GM12892 (cell line): ENCODE results near the gene RUSF1.
"Not testable (repeated sequence)": the region's sequence is repeated elsewhere in the genome, so short reads cannot be mapped to it uniquely, and the experiment has no call there.

Source experiments
- DNase-seq: peaks from one replicate; pipeline ENCODE4 v3.0.0; 2011; ENCODE audit not compliant: insufficient read length
- FAIRE-seq: peaks from 2 replicates; lab custom pipeline; 2011; peaks lifted over from hg19 to GRCh38; lab: Jason Lieb, UNC
- POLR2A ChIP-seq: IDR thresholded peaks from 2 replicates; pipeline ENCODE4 v1.6.1; 2011; ENCODE audit warnings: low read depth, low read length, control low read depth
- POLR2AphosphoS5 ChIP-seq: IDR thresholded peaks from 2 replicates; pipeline ENCODE4 v1.6.1; 2011; ENCODE audit warnings: low read depth, low read length, control low read depth
- TAF1 ChIP-seq: IDR thresholded peaks from 2 replicates; pipeline ENCODE4 v1.6.1; 2011; ENCODE audit warnings: low read depth, mild to moderate bottlenecking, control low read depth, low read length, borderline replicate concordance

RUSF1 gene

DNA sequence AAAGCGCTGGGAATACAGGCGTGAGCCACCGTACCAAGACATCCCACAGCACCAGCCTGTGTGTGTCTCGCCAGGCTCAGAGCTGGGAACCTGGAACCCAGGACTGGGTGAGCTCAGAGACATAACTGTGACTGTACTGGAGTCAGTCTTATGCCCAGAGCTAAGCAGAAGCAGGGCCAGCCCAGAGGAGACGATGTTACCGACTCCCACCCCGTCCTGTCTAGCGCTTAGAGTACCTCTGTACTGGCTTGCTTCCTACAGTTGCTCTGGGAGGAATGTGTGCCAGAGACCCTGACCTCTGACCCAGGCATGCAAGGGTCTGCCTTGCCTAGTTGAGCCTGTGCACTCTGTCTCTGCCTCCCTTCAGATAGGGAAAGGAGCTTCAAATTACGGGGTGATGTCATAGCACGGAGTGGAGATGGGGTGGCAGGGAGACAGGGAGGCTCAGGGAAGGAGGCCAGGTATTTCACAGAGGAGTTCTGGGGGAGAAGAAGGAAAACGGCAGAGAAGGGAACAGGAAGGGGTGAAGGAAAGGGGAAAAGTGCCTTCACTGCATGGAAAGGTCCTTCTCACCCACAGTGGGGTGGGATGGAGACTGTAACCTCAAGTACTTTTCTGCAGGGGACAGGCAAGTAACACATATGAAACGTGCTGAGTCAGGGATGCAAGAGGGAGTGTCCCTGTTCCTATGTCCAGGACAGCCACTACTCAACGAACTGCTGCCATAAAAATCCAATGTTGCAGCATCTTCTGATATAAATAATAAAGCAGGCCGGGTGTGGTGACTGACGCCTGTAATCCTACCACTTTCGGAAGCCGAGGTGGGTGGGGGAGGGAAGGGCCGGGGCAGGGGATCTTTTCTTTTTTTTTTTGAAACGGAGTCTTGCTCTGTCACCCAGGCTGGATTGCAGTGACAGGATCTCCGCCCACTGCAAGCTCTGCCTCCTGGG lies 54.7 kb downstream of the RUSF1 start:
- DNase-seq (no peak), FAIRE-seq (no peak)
- no peak for TF ChIP-seq POLR2A
- TF ChIP-seq POLR2AphosphoS5: no peak
- no peak for TF ChIP-seq TAF1

DNA sequence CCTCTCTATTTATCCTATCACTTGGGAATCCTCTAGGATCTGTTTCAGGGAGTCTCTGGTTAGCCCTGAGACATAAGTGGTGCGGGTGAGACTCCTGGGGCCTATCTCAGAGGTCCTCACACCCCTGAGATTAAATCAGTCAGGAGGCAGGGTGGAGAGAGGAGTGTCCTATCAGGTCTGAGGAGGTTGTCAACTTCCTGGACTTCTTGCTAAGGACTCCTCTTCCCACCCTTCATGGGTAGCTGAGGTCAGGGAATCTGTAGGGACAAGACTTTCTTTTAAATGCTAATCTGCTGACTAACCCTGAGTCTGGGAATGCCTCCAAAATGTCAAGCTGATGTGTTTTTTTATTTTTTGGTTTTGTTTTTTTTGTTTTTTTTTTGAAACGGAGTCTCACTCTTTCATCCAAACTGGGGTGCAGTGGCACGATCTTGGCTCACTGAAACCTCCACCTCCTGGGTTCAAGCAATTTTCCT lies 55.5 kb downstream of the RUSF1 start:
- no peak for FAIRE-seq
- no peak for TF ChIP-seq TAF1
- no peak for TF ChIP-seq POLR2AphosphoS5
- no peak for TF ChIP-seq POLR2A
- no peak for DNase-seq

DNA sequence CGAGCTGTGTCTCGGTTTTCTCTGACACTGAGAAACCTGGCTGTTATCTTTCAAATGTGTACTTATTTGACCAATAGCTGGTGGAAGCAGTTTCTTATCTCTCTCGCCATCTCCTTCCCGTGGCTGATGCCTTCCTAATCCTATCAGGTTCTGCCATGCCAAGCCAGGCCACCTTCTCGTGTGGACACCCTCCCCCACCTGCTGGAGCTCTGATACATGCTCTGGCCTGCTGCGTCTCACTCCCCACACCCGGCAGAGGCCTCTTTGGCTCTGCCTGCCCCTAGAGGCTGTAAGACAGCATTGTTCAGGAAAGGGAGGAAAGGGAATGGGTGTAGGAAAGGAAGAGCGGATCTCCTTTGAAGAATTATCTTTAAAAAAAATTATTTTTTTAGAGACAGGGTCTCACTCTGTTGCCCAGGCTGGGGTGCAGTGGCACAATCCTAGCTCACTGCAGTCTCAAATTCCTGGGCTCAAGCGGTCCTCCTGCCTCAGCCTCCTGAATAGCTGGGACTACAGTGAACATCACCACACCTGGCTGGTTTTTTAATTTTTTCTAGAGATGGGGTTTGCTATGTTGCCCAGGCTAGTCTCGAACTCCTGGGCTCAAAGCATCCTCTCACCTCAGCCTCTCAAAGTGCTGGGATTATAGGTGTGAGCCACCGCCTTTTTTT lies 56.4 kb downstream of the RUSF1 start:
- no peak for TF ChIP-seq POLR2A
- TF ChIP-seq TAF1: no peak
- no peak for TF ChIP-seq POLR2AphosphoS5
- no peak for FAIRE-seq
- DNase-seq: no peak

DNA sequence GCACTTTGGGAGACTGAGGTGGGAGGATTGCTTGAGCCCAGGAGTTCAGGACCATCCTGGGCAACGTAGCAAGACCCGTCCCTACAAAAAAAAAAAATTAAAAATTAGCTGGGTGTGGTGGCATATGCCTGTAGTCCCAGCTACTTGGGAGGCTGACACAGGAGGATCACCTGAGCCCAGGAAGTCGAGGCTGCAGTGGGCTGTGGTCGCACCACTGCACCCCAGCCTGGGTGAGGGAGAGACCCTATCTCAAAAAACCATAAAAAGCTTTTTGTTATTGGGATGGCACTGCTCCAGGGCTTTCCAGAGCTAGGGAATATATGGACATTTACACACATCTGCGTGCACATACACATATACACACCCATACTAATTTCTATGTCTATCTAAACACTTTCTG lies 57.0 kb downstream of the RUSF1 start:
- no peak for TF ChIP-seq POLR2A
- TF ChIP-seq TAF1: no peak
- TF ChIP-seq POLR2AphosphoS5: no peak
- FAIRE-seq: no peak
- no peak for DNase-seq

DNA sequence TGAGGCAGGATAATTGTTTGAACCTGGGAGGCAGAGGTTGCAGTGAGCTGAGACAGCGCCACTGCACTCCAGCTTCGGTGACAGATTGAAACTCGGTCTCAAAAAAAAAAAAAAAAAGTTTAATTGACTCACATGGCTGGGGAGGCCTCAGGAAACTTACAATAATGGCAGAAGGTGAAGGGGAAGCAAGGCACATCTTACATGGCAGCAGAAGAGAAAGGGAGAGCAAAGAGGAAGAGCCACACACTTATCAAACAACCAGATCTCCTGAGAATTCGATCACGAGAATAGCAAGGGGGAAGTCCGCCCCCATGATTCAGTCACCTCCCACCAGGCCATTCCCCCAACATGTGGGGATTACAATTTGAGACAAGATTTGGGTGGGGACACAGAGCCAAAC lies 62.3 kb downstream of the RUSF1 start:
- not testable (repeated sequence) for DNase-seq, FAIRE-seq

DNA sequence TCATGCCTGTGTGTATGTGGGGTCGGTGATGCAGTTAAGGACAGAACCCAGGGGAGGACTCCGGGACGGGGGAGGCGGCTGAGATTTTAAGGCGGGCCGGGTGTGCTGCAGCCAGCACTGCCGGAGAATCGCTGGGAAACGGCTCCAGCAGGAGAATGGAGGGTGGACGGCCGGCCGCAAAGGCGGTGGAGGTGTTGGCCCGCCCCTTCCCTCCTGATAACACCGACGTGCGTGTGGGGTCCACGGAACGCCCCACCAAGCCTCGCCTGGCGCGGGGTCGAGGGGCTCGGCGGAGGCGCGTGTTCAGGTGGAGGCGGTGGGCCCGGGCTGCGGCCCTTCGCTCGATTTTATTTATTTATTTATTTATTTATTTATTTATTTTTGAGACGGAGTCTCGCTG lies 66.2 kb downstream of the RUSF1 start:
- no peak for DNase-seq
- no peak for FAIRE-seq
- no peak for TF ChIP-seq POLR2AphosphoS5
- no peak for TF ChIP-seq TAF1
- no peak for TF ChIP-seq POLR2A

DNA sequence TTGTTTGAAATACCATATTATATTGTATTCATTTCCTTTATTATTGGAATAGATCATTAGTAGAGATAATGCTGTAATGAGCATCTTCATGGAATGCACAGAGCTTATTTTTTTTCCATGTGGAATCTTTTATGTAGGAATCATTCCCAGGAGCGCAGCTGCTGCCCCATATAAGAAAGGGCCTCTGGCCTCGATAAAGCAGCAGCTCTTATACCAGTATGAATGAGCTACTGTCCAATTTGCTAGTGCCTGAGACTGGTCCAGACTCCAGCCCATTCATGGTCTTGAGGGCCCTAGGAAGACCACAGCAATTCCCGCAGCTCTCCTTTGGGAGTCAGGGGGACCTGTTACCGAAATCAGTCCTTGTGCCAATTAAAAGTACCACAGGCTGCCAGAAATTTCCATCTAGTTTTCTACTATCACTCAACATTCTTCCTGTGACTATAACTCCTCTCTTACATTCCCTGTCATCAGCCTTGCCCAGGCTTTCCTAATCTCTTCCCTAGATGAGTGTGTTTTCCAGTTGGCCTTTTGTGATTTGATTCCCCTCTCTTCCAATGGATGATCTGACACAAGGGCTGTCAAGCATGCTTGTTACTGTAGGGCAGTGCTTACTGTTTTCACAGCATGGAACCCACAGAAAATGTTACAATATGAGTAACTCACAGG lies 67.5 kb downstream of the RUSF1 start:
- DNase-seq (no peak), FAIRE-seq (no peak)
- TF ChIP-seq TAF1 (no peak), POLR2AphosphoS5 (no peak), POLR2A (no peak)

DNA sequence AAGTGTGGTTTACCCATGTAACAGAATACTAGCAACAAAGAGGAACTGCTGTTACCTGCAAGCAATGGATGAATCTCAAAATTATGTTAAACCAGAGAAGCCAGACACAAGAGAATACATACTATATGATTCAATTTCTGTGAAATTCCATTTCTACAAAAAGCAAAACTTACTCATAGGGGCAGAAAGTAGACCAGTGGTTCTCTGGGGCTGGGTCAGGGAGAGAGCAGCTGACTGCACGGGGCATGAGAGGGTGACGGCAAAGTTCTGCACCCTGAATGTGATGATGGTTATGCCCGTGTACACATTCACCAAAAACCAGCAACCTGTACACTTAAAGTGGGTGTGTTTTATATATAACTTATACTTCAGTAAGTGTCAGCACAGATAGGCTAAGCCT lies 68.7 kb downstream of the RUSF1 start:
- FAIRE-seq (no peak), DNase-seq (no peak)
- TF ChIP-seq POLR2A: no peak
- no peak for TF ChIP-seq POLR2AphosphoS5
- no peak for TF ChIP-seq TAF1
